Measurements from ENCODE around the gene ANKS1B.

GRCh38 chr12:99985631-99986030 is 895 bp upstream of the ANKS1B start:
- no peak for TF ChIP-seq SP1 (IDR thresholded peaks at IDR 0.05)
- TF ChIP-seq REST (IDR thresholded peaks at IDR 0.05): no peak
